ENCODE results near the gene MMUT. TPM values are rescaled to one million over a fixed set of nuclear protein-coding genes. Genes with fewer than 3 reads are reported as not detected.

Gene MMUT
- total RNA-seq, 1 experiment from 2014 or later = 12.4 TPM

DNA sequence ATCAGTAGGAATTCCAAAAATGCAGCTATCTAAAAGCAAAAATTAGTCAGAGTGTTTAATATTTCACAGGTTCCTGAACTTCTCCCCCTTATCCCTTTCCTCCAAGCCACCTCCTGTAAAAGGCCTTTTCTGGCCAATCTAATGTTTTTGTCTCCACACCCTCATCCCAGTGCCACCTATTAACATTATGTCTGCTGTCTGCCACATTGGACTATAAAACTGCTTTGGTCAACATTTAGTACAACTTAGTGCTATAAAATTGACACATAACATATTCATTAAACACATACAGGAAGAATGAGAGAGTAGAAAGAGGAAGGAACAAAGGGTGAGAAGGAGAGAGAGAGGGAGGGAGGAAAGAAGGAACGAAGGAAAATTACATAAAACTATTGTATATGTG lies 47.7 kb downstream of the MMUT start:
- Histone ChIP-seq H3K9me3 (ENCODE audit: control insufficient read depth in 1 of 2, insufficient read depth in 1 of 2, low read depth in 1 of 2, low read length in 2 of 2) (no peaks in the 10 kb centered on the region), H3K36me3 (ENCODE audit: control insufficient read depth in 1 of 2, insufficient read depth in 2 of 2, low read length in 2 of 2) (no peaks in the 10 kb centered on the region), H2AFZ (ENCODE audit: low read depth, low read length, poor library complexity, severe bottlenecking) (no peak overlapping the region), H4K20me1 (ENCODE audit: insufficient read depth) (no peaks in the 10 kb centered on the region), H3K9me2 (ENCODE audit: insufficient read depth) (no peaks in the 10 kb centered on the region), H3K27me3 (ENCODE audit: insufficient read depth, low read length) (no peaks in the 10 kb centered on the region), H3K79me2 (ENCODE audit: insufficient read depth, low read length) (no peaks in the 10 kb centered on the region), H3K27ac (ENCODE audit: low read depth, low read length) (no peak overlapping the region), H3K9ac (ENCODE audit: low read length) (no peak overlapping the region), H3K4me2 (ENCODE audit: low read length) (no peak overlapping the region), H3K4me1 (ENCODE audit: control insufficient read depth in 1 of 2, insufficient read depth in 2 of 2, low read length in 2 of 2) (no peaks in the 10 kb centered on the region), H3K4me3 (replicated peaks in 1 of 2; ENCODE audit: low read depth in 1 of 2, low read length in 2 of 2) (no peak overlapping the region)
- DNase-seq (ENCODE audit: low read depth, low spot score) (no peak), ATAC-seq (no peak)
- ChIA-PET RAD21 (ENCODE audit: low non-redundant PET in 1 of 2, low total read pairs in 2 of 2, uncharacterized antibody in 2 of 2, unreplicated experiment in 2 of 2) (no interaction called here), POLR2A (no interaction called here), CTCF (no interaction called here)
- intact Hi-C loops (cut with micrococcal nuclease) = no loop called here
- BruUV-seq (replicated peaks) = no TSS peak
- no peak for TF ChIP-seq EGR1 (IDR thresholded peaks at IDR 0.05; ENCODE audit: low read depth)
- TF ChIP-seq SP1 (IDR thresholded peaks at IDR 0.05; ENCODE audit: low read depth) = no peak
- TF ChIP-seq CEBPB (IDR thresholded peaks at IDR 0.05; ENCODE audit: low read depth) = no peak
- TF ChIP-seq ATF3 (IDR thresholded peaks at IDR 0.05) = no peak
- TF ChIP-seq CTCF (IDR thresholded peaks at IDR 0.05 in 2 of 3, conservative IDR thresholded peaks at IDR 0.05 in 1 of 3; ENCODE audit: borderline replicate concordance in 1 of 3, insufficient read depth in 1 of 3, low read depth in 2 of 3, low read length in 2 of 3) = no peak
- TF ChIP-seq SRF (IDR thresholded peaks at IDR 0.05; ENCODE audit: low read depth) = no peak
- TF ChIP-seq, protein P1, sequence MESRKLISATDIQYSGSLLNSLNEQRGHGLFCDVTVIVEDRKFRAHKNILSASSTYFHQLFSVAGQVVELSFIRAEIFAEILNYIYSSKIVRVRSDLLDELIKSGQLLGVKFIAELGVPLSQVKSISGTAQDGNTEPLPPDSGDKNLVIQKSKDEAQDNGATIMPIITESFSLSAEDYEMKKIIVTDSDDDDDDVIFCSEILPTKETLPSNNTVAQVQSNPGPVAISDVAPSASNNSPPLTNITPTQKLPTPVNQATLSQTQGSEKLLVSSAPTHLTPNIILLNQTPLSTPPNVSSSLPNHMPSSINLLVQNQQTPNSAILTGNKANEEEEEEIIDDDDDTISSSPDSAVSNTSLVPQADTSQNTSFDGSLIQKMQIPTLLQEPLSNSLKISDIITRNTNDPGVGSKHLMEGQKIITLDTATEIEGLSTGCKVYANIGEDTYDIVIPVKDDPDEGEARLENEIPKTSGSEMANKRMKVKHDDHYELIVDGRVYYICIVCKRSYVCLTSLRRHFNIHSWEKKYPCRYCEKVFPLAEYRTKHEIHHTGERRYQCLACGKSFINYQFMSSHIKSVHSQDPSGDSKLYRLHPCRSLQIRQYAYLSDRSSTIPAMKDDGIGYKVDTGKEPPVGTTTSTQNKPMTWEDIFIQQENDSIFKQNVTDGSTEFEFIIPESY (IDR thresholded peaks at IDR 0.05; ENCODE audit: extremely low read depth, insufficient replicate concordance, low read length) = no peak
- TF ChIP-seq, protein P2, sequence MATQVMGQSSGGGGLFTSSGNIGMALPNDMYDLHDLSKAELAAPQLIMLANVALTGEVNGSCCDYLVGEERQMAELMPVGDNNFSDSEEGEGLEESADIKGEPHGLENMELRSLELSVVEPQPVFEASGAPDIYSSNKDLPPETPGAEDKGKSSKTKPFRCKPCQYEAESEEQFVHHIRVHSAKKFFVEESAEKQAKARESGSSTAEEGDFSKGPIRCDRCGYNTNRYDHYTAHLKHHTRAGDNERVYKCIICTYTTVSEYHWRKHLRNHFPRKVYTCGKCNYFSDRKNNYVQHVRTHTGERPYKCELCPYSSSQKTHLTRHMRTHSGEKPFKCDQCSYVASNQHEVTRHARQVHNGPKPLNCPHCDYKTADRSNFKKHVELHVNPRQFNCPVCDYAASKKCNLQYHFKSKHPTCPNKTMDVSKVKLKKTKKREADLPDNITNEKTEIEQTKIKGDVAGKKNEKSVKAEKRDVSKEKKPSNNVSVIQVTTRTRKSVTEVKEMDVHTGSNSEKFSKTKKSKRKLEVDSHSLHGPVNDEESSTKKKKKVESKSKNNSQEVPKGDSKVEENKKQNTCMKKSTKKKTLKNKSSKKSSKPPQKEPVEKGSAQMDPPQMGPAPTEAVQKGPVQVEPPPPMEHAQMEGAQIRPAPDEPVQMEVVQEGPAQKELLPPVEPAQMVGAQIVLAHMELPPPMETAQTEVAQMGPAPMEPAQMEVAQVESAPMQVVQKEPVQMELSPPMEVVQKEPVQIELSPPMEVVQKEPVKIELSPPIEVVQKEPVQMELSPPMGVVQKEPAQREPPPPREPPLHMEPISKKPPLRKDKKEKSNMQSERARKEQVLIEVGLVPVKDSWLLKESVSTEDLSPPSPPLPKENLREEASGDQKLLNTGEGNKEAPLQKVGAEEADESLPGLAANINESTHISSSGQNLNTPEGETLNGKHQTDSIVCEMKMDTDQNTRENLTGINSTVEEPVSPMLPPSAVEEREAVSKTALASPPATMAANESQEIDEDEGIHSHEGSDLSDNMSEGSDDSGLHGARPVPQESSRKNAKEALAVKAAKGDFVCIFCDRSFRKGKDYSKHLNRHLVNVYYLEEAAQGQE (IDR thresholded peaks at IDR 0.05; ENCODE audit: low read depth) = no peak
- TF ChIP-seq FOSL1 (IDR thresholded peaks at IDR 0.05; ENCODE audit: low read depth) = no peak
- no peak for TF ChIP-seq ZNF274 (IDR thresholded peaks at IDR 0.05; ENCODE audit: low read depth, low read length)
- TF ChIP-seq, protein P3, sequence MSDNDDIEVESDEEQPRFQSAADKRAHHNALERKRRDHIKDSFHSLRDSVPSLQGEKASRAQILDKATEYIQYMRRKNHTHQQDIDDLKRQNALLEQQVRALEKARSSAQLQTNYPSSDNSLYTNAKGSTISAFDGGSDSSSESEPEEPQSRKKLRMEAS (IDR thresholded peaks at IDR 0.05) = no peak
- TF ChIP-seq EZH2phosphoT487 (IDR thresholded peaks at IDR 0.05; ENCODE audit: borderline replicate concordance) = no peak
- TF ChIP-seq TCF7L2 (IDR thresholded peaks at IDR 0.05; ENCODE audit: borderline replicate concordance, extremely low read depth, insufficient read depth, insufficient read length) = no peak
- no peak for TF ChIP-seq YY1 (IDR thresholded peaks at IDR 0.05; ENCODE audit: extremely low read depth, insufficient replicate concordance, low read depth, low read length)
- TF ChIP-seq POLR2AphosphoS5 (IDR thresholded peaks at IDR 0.05; ENCODE audit: low read depth, low read length) = no peak
- no peak for TF ChIP-seq CBX3 (IDR thresholded peaks at IDR 0.05; ENCODE audit: low read depth)

Data from HCT116 (cell line).